Neuron (in vitro differentiated cells): ENCODE results near the gene KIF6.
A peak's percentile ranks its signal among the peaks of the same experiment; 100 is the strongest.

Source experiments
- H2AFZ ChIP-seq: one replicate; pipeline ENCODE4 v1.6.1; 2013; ENCODE audit warnings: low read depth, mild to moderate bottlenecking, inconsistent platforms, low read length, moderate library complexity
- H3K27me3 ChIP-seq: one replicate; pipeline ENCODE4 v1.6.1; 2013; ENCODE audit warnings: low read length; ENCODE audit not compliant: insufficient read depth
- H3K36me3 ChIP-seq: one replicate; pipeline ENCODE4 v1.6.1; 2013; ENCODE audit warnings: low read length; ENCODE audit not compliant: insufficient read depth
- H3K4me1 ChIP-seq: one replicate; pipeline ENCODE4 v1.6.1; 2013; ENCODE audit warnings: low read length; ENCODE audit not compliant: insufficient read depth
- H3K4me3 ChIP-seq: 2 replicates; pipeline ENCODE4 v1.5.1; 2013; ENCODE audit warnings: mild to moderate bottlenecking, low read length, moderate library complexity
- H3K9me3 ChIP-seq: one replicate; pipeline ENCODE4 v1.6.1; 2013; ENCODE audit warnings: low read length

KIF6 gene

GRCh38 chr6:39724787-39725631, at the start of gene KIF6:
TSS of gene KIF6 (minus strand) at chr6:39725408. CDS start at chr6:39725310, 98 bp downstream.
- no peaks in the 10 kb centered on the region for H3K9me3 ChIP-seq
- H2AFZ ChIP-seq: peak within 1 kb of the TSS; percentile 86
- peak within 1 kb of the TSS; percentile 51 for H3K4me3 ChIP-seq
- peaks cover 2% of the 10 kb centered on the region for H3K4me1 ChIP-seq
- H3K36me3 ChIP-seq: no peaks in the 10 kb centered on the region
- H3K27me3 ChIP-seq: no peaks in the 10 kb centered on the region

GRCh38 chr6:39773782-39774181, 48.6 kb upstream of the KIF6 start:
- no peaks in the 10 kb centered on the region for H3K36me3 ChIP-seq
- peaks cover 6% of the 10 kb centered on the region for H3K27me3 ChIP-seq
- H3K9me3 ChIP-seq: no peaks in the 10 kb centered on the region
- H3K4me1 ChIP-seq: no peaks in the 10 kb centered on the region
- no peak overlapping the region for H2AFZ ChIP-seq
- no peak overlapping the region for H3K4me3 ChIP-seq

- H2AFZ ChIP-seq: no peak overlapping the region
- H3K4me1 ChIP-seq: no peaks in the 10 kb centered on the region
- H3K9me3 ChIP-seq: no peaks in the 10 kb centered on the region
- H3K4me3 ChIP-seq: no peak overlapping the region
- H3K27me3 ChIP-seq: peaks cover 2% of the 10 kb centered on the region
- no peaks in the 10 kb centered on the region for H3K36me3 ChIP-seq
Observed at GRCh38 chr6:39772559-39773273, 47.5 kb upstream of the KIF6 start.

GRCh38 chr6:39770446-39770845, 45.2 kb upstream of the KIF6 start:
- H3K4me1 ChIP-seq: no peaks in the 10 kb centered on the region
- no peak overlapping the region for H2AFZ ChIP-seq
- H3K27me3 ChIP-seq: peaks cover 2% of the 10 kb centered on the region
- H3K36me3 ChIP-seq: no peaks in the 10 kb centered on the region
- H3K4me3 ChIP-seq: no peak overlapping the region
- H3K9me3 ChIP-seq: no peaks in the 10 kb centered on the region

- no peaks in the 10 kb centered on the region for H3K4me1 ChIP-seq
- H3K36me3 ChIP-seq: no peaks in the 10 kb centered on the region
- no peak overlapping the region for H2AFZ ChIP-seq
- H3K27me3 ChIP-seq: peaks cover 2% of the 10 kb centered on the region
- H3K4me3 ChIP-seq: no peak overlapping the region
- no peaks in the 10 kb centered on the region for H3K9me3 ChIP-seq
Observed at GRCh38 chr6:39769012-39769411, 43.8 kb upstream of the KIF6 start.

GRCh38 chr6:39765508-39766065, 40.4 kb upstream of the KIF6 start:
- H3K4me1 ChIP-seq: no peaks in the 10 kb centered on the region
- H3K4me3 ChIP-seq: no peak overlapping the region
- no peaks in the 10 kb centered on the region for H3K36me3 ChIP-seq
- H3K9me3 ChIP-seq: no peaks in the 10 kb centered on the region
- H3K27me3 ChIP-seq: peaks cover 2% of the 10 kb centered on the region
- H2AFZ ChIP-seq: no peak overlapping the region

- H3K27me3 ChIP-seq: no peaks in the 10 kb centered on the region
- H3K9me3 ChIP-seq: no peaks in the 10 kb centered on the region
- H3K4me1 ChIP-seq: no peaks in the 10 kb centered on the region
- no peak overlapping the region for H2AFZ ChIP-seq
- H3K4me3 ChIP-seq: no peak overlapping the region
- H3K36me3 ChIP-seq: no peaks in the 10 kb centered on the region
Observed at GRCh38 chr6:39760226-39760952, 35.2 kb upstream of the KIF6 start.

GRCh38 chr6:39758905-39759605, 33.8 kb upstream of the KIF6 start:
- Histone ChIP-seq H3K27me3 (no peaks in the 10 kb centered on the region), H3K36me3 (no peaks in the 10 kb centered on the region), H3K4me1 (no peaks in the 10 kb centered on the region), H2AFZ (no peak overlapping the region), H3K4me3 (no peak overlapping the region), H3K9me3 (no peaks in the 10 kb centered on the region)

- H3K27me3 ChIP-seq: no peaks in the 10 kb centered on the region
- no peak overlapping the region for H2AFZ ChIP-seq
- H3K9me3 ChIP-seq: no peaks in the 10 kb centered on the region
- H3K4me1 ChIP-seq: no peaks in the 10 kb centered on the region
- H3K4me3 ChIP-seq: no peak overlapping the region
- no peaks in the 10 kb centered on the region for H3K36me3 ChIP-seq
Observed at GRCh38 chr6:39756582-39756981, 31.4 kb upstream of the KIF6 start.

- Histone ChIP-seq H3K4me1 (no peaks in the 10 kb centered on the region), H2AFZ (no peak overlapping the region), H3K9me3 (no peaks in the 10 kb centered on the region), H3K36me3 (no peaks in the 10 kb centered on the region), H3K27me3 (no peaks in the 10 kb centered on the region), H3K4me3 (no peak overlapping the region)
Observed at GRCh38 chr6:39755231-39755630, 30.0 kb upstream of the KIF6 start.

- Histone ChIP-seq H2AFZ (no peak overlapping the region), H3K4me3 (no peak overlapping the region), H3K27me3 (no peaks in the 10 kb centered on the region), H3K4me1 (no peaks in the 10 kb centered on the region), H3K9me3 (no peaks in the 10 kb centered on the region), H3K36me3 (no peaks in the 10 kb centered on the region)
Observed at GRCh38 chr6:39754514-39755115, 29.4 kb upstream of the KIF6 start.

GRCh38 chr6:39753725-39754045, 28.5 kb upstream of the KIF6 start:
- Histone ChIP-seq H2AFZ (no peak overlapping the region), H3K27me3 (no peaks in the 10 kb centered on the region), H3K9me3 (no peaks in the 10 kb centered on the region), H3K4me1 (no peaks in the 10 kb centered on the region), H3K4me3 (no peak overlapping the region), H3K36me3 (no peaks in the 10 kb centered on the region)
